Liver (tissue), 9 donors: ENCODE measurements around the gene GABARAPL2. TPM values are rescaled to one million over a fixed set of nuclear protein-coding genes. Genes with fewer than 3 reads are reported as not detected.

Source experiments
- DNase-seq: peaks from one replicate; pipeline ENCODE4 v3.0.0-alpha.2; 2017; ENCODE audit warnings: low spot score
- H3K27ac ChIP-seq, 2 donors: one replicate each; pipeline ENCODE4 v1.7.0; 2013; ENCODE audit warnings: inconsistent platforms in 2 of 2, low read length in 2 of 2, control low read depth in 1 of 2, low read depth in 1 of 2, mild to moderate bottlenecking in 1 of 2
- H3K27me3 ChIP-seq, 4 donors: one replicate each; pipeline versions ENCODE4 v1.6.1 to v1.7.0; 2013; ENCODE audit warnings: low read length in 3 of 4, inconsistent platforms in 1 of 4, mild to moderate bottlenecking in 1 of 4, moderate library complexity in 1 of 4; ENCODE audit not compliant: control insufficient read depth in 4 of 4, insufficient read depth in 4 of 4
- H3K36me3 ChIP-seq, 4 donors: one replicate each; pipeline versions ENCODE4 v1.6.1 to v1.7.0; 2013; ENCODE audit warnings: low read length in 3 of 4, mild to moderate bottlenecking in 3 of 4, low read depth in 1 of 4, moderate library complexity in 1 of 4; ENCODE audit not compliant: control insufficient read depth in 4 of 4, insufficient read depth in 3 of 4
- H3K4me1 ChIP-seq, 4 donors: one replicate each; pipeline versions ENCODE4 v1.6.1 to v1.7.0; 2013; ENCODE audit warnings: low read length in 3 of 4, mild to moderate bottlenecking in 3 of 4, moderate library complexity in 1 of 4; ENCODE audit not compliant: control insufficient read depth in 4 of 4, insufficient read depth in 4 of 4
- H3K4me3 ChIP-seq, 3 donors: one replicate each; pipeline versions ENCODE4 v1.6.1 to v1.7.0; 2013; ENCODE audit warnings: low read length in 3 of 3, control low read depth in 1 of 3, low read depth in 1 of 3, mild to moderate bottlenecking in 1 of 3
- H3K9ac ChIP-seq, 2 donors: one replicate each; pipeline ENCODE4 v1.7.0; 2013; ENCODE audit warnings: low read length in 2 of 2, mild to moderate bottlenecking in 2 of 2, moderate library complexity in 2 of 2, control low read depth in 1 of 2, low read depth in 1 of 2
- H3K9me3 ChIP-seq, 4 donors: one replicate each; pipeline versions ENCODE4 v1.6.1 to v1.7.0; 2013; ENCODE audit warnings: low read length in 3 of 4; ENCODE audit not compliant: control insufficient read depth in 4 of 4
- ATF3 ChIP-seq: IDR thresholded peaks from 2 replicates; pipeline ENCODE4 v1.6.1; 2016; ENCODE audit warnings: antibody characterized with exemption
- FOXA1 ChIP-seq: IDR thresholded peaks from 2 replicates; pipeline ENCODE4 v1.6.1; 2016; ENCODE audit warnings: antibody characterized with exemption
- GABPA ChIP-seq, 2 donors: IDR thresholded peaks in 1 of 2; conservative IDR thresholded peaks in 1 of 2; 2 replicates each; pipeline ENCODE4 v1.6.1; 2016; ENCODE audit warnings: antibody characterized with exemption in 2 of 2, mild to moderate bottlenecking in 1 of 2, moderate library complexity in 1 of 2
- JUND ChIP-seq, 2 donors: IDR thresholded peaks; 2 replicates each; pipeline ENCODE4 v1.6.1; 2016; ENCODE audit warnings: antibody characterized with exemption in 2 of 2
- NR2F2 ChIP-seq: IDR thresholded peaks from 2 replicates; pipeline ENCODE4 v1.6.1; 2016; ENCODE audit warnings: antibody characterized with exemption
- RAD21 ChIP-seq, 2 donors: IDR thresholded peaks; 2 replicates each; pipeline ENCODE4 v1.6.1; 2016; ENCODE audit warnings: antibody characterized with exemption in 2 of 2, mild to moderate bottlenecking in 2 of 2
- RXRA ChIP-seq, 2 donors: IDR thresholded peaks; 2 replicates each; pipeline ENCODE4 v1.6.1; 2017 to 2018; ENCODE audit warnings: antibody characterized with exemption in 2 of 2, mild to moderate bottlenecking in 1 of 2
- SP1 ChIP-seq: IDR thresholded peaks from 2 replicates; pipeline ENCODE4 v1.6.1; 2018; ENCODE audit warnings: antibody characterized with exemption, mild to moderate bottlenecking
- TAF1 ChIP-seq: conservative IDR thresholded peaks from 2 replicates; pipeline ENCODE4 v1.6.1; 2016; ENCODE audit warnings: antibody characterized with exemption, mild to moderate bottlenecking
- YY1 ChIP-seq: IDR thresholded peaks from 2 replicates; pipeline ENCODE4 v1.6.1; 2016; ENCODE audit warnings: antibody characterized with exemption, mild to moderate bottlenecking
- WGBS: extraction: QIAGEN DNeasy Blood & Tissue Kit; methylation state at CpG from one replicate; pipeline ENCODE4 v1.1.7; 2013; 5-methylcytosine and 5-hydroxymethylcytosine counted together
- polyA plus RNA-seq, 2 donors: library from polyadenylated mRNA; stranded (reverse) in 1 of 2; unstranded in 1 of 2; fragments of 200-250 nt in 1 of 2; fragments of >200 nt in 1 of 2; fragmentation: Nextera tagmentation in 1 of 2; extraction: Ambion mirVana in 1 of 2; gene quantifications; one replicate each; pipeline versions ENCODE4 v1.2.1 to v1.2.3, GENCODE V29; 2013 to 2015
- total RNA-seq, 2 donors: library from RNA; depleted of rRNA; stranded (reverse); fragments of >200 nt; gene quantifications; one replicate each; pipeline ENCODE4 v1.2.3, GENCODE V29; 2014
- TF ChIP-seq, protein P1 (sequence below): IDR thresholded peaks from 2 replicates; pipeline ENCODE4 v1.6.1; 2016; ENCODE audit warnings: antibody characterized with exemption
- TF ChIP-seq, protein P2 (sequence below): IDR thresholded peaks from 2 replicates; pipeline ENCODE4 v1.6.1; 2016; ENCODE audit warnings: antibody characterized with exemption, mild to moderate bottlenecking
- TF ChIP-seq, protein P3 (sequence below): IDR thresholded peaks from 2 replicates; pipeline ENCODE4 v1.6.1; 2016; ENCODE audit warnings: antibody characterized with exemption
- donor health status: healthy.
- donor health status: healthy.
- donor health status: healthy.
- donor health status: healthy.
- donor health status: healthy.

The GABARAPL2 gene
- total RNA-seq = 10 to 100 TPM; 26.5 to 56.9 TPM
- 100 to 1,000 TPM in 1 of 2 donors, 10 to 100 TPM in 1; 66.1 to 123 TPM for polyA plus RNA-seq

DNA sequence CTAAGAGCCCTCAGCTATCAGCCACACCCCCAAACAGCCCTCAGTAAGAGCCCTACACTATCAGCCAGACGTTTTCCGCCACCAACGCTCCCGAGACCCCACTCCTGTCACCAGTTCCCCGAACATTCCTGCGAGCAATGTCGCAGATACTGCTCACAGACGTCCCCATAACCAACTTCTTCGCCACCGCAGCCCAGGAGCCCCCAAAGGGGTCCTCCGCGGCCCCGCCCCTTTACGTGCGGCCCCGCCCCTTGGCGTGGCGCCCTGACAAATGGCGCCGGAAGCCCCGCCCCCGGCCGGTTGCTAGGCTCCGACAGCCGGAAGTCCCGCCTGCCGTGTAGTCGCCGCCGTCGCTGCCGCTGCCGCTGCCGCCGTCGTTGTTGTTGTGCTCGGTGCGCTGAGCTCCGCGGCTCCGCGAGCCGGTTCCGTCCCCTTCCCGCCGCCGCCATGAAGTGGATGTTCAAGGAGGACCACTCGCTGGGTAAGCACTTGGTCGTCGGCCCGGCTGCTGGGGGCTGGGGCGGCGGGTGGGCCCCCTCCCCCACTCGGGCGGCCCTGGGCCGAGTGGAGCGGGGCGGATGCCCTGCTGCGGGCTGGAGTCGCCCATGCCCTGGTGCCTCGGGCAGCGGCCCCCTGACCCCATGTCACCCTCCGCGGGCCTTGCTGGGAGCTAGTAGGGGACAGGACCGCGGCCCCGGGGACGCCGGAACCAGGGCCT, at the start of gene GABARAPL2:
Gene GABARAPL2 (plus strand): TSS at position 340 of the 718 bp plus-strand sequence. CDS start 108 bp downstream, at position 448.
- Histone ChIP-seq H3K4me1 (peaks cover 0 to 26% (median 18%) of the 10 kb centered on the region in 4 donors), H3K4me3 (peak within 1 kb of the TSS; percentile 69 to 95 (median 93)), H3K27ac (peak within 1 kb of the TSS; percentile 75 to 78), H3K27me3 (no peaks in the 10 kb centered on the region), H3K9me3 (no peaks in the 10 kb centered on the region), H3K36me3 (peaks cover 9 to 28% (median 25%) of the 10 kb centered on the region in 4 donors), H3K9ac (peak within 1 kb of the TSS; percentile 78 to 83)
- under 1% methylated on average over 69 of the region's 69 CpGs for WGBS
- TF ChIP-seq YY1 = peak; percentile 63
- TF ChIP-seq SP1 = peak; percentile 12
- TF ChIP-seq RXRA (IDR thresholded peaks at IDR 0.05) = no peak
- peak; percentile 76 to 92 for TF ChIP-seq GABPA (IDR thresholded peaks at IDR 0.05 in 1 of 2, conservative IDR thresholded peaks at IDR 0.05 in 1 of 2)
- TF ChIP-seq JUND (IDR thresholded peaks at IDR 0.05) = no peak
- peak; percentile 96 for DNase-seq

DNA sequence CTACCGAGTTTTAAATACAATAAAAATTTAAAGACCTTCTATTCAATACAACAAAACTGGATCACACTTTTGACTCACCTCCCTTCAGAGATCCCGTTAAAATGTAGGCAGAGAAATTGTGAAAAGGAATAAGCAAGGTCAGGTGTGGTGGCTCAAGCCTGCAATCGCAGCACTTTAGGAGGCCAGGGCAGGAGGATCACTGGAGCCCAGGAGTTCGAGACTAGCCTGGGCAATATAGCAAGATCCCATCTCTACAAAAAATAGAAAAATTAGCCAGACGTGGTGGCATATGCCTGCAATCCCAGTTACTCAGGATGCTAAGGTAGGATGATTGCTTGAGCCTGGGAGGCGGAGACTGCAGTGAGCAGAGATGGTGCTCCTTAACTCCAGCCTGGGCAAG, 47.0 kb upstream of the GABARAPL2 start:
- TF ChIP-seq RAD21 (IDR thresholded peaks at IDR 0.05) = no peak
- TF ChIP-seq, protein P1, sequence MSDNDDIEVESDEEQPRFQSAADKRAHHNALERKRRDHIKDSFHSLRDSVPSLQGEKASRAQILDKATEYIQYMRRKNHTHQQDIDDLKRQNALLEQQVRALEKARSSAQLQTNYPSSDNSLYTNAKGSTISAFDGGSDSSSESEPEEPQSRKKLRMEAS = no peak
- TF ChIP-seq, protein P2, sequence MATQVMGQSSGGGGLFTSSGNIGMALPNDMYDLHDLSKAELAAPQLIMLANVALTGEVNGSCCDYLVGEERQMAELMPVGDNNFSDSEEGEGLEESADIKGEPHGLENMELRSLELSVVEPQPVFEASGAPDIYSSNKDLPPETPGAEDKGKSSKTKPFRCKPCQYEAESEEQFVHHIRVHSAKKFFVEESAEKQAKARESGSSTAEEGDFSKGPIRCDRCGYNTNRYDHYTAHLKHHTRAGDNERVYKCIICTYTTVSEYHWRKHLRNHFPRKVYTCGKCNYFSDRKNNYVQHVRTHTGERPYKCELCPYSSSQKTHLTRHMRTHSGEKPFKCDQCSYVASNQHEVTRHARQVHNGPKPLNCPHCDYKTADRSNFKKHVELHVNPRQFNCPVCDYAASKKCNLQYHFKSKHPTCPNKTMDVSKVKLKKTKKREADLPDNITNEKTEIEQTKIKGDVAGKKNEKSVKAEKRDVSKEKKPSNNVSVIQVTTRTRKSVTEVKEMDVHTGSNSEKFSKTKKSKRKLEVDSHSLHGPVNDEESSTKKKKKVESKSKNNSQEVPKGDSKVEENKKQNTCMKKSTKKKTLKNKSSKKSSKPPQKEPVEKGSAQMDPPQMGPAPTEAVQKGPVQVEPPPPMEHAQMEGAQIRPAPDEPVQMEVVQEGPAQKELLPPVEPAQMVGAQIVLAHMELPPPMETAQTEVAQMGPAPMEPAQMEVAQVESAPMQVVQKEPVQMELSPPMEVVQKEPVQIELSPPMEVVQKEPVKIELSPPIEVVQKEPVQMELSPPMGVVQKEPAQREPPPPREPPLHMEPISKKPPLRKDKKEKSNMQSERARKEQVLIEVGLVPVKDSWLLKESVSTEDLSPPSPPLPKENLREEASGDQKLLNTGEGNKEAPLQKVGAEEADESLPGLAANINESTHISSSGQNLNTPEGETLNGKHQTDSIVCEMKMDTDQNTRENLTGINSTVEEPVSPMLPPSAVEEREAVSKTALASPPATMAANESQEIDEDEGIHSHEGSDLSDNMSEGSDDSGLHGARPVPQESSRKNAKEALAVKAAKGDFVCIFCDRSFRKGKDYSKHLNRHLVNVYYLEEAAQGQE = no peak
- TF ChIP-seq TAF1 = no peak
- TF ChIP-seq ATF3 = no peak
- no peak for TF ChIP-seq FOXA1
- TF ChIP-seq NR2F2 = no peak
- TF ChIP-seq, protein P3, sequence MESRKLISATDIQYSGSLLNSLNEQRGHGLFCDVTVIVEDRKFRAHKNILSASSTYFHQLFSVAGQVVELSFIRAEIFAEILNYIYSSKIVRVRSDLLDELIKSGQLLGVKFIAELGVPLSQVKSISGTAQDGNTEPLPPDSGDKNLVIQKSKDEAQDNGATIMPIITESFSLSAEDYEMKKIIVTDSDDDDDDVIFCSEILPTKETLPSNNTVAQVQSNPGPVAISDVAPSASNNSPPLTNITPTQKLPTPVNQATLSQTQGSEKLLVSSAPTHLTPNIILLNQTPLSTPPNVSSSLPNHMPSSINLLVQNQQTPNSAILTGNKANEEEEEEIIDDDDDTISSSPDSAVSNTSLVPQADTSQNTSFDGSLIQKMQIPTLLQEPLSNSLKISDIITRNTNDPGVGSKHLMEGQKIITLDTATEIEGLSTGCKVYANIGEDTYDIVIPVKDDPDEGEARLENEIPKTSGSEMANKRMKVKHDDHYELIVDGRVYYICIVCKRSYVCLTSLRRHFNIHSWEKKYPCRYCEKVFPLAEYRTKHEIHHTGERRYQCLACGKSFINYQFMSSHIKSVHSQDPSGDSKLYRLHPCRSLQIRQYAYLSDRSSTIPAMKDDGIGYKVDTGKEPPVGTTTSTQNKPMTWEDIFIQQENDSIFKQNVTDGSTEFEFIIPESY = no peak
- no peak for TF ChIP-seq YY1
- H3K9me3 ChIP-seq = no peaks in the 10 kb centered on the region

More for the DNA sequence above, 47.0 kb upstream of the GABARAPL2 start:
- WGBS = 95% methylated on average over 6 of the region's 6 CpGs
- no peak overlapping the region for H3K27ac ChIP-seq
- no peaks in the 10 kb centered on the region for H3K36me3 ChIP-seq
- DNase-seq = no peak
- H3K27me3 ChIP-seq = no peaks in the 10 kb centered on the region
- H3K9ac ChIP-seq = no peak overlapping the region
- H3K4me1 ChIP-seq = peaks cover 0 to 8% (median 1%) of the 10 kb centered on the region in 4 donors
- no peak overlapping the region for H3K4me3 ChIP-seq
